Right hindlimb (tissue), 1 donor: ENCODE results near the gene ERICH6.
A peak's percentile ranks its signal among the peaks of the same experiment; 100 is the strongest.

Experiments used
- DNase-seq: peaks from one replicate; pipeline ENCODE4 v3.0.0-alpha.2; 2018

Gene ERICH6

DNA sequence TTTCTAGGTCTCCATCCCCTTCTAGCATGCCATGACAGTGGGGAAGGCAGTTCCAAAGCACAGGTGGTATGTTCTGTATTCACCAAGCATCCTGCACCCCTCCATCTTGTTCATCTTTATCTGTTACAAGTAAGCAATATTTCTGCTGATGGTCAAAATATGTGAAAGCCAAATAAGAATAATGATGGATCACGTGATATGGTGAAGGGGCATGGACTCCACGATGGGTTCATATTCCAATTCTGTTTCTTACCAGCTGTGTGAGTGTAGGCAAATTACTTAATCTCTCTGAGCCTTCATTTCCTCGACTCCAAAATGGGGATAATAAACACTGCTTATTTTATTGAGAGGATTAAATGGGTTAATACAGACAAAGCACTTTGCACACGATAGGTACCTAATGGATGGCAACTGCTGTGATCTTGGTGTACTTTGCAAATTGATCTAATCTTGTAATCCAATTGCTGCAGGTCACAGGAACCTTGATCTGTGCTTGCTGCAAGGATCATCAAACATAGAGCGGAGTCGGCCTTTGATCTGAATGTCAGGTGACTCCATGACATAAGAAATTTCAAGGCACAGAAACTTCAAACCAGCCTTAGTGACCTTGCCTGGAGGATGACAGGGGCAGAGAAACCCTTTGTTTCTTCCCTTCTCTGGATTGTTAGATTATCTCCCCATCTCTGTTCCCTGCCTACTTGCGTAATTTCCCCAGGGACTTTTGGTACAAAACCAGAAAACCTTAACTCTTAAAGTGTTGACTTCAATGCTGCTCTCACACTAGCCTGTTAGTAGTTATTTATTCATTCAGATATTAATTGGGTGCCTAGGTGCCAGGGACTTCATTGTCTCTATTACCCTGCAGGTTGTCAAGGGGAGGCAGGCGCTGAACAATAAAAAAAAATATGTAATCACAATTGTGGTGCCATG lies 33.4 kb upstream of the ERICH6 start:
- DNase-seq: no peak

DNA sequence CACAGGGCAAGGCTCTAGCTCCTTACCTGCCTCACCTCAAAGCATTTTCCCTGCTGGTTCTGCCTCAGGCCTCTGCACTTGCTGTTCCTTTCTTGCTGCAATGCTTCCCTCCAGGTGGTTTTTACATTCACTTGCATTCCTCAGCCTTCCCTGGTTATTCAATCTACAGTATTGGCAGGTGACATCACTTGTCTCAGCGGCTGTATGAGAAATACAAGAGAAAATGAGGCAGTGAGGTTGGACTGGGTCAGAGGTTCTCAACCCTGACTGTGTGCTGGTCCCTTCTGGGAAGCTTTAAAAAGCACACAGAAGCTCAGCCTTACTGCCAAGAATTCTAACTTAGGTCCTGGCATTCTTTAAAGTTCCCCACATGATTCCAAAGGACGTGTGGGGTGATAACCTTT lies 32.6 kb upstream of the ERICH6 start:
- no peak for DNase-seq

DNA sequence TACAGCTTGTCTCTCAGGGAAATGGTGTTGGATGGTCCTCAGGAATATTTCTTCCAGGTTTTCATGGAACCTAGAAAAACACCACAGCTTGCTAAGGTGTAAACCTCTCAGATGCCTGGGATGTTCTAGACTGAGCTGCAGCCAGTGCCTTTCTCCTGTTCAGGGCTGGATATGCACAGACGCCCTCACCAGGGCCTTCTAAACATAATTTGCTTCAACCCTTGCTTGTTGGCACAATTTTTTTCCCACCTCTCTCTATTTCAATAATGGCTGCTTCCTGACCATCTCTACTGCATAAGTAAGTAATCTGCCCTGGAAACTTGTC lies 31.0 kb upstream of the ERICH6 start:
- no peak for DNase-seq

DNA sequence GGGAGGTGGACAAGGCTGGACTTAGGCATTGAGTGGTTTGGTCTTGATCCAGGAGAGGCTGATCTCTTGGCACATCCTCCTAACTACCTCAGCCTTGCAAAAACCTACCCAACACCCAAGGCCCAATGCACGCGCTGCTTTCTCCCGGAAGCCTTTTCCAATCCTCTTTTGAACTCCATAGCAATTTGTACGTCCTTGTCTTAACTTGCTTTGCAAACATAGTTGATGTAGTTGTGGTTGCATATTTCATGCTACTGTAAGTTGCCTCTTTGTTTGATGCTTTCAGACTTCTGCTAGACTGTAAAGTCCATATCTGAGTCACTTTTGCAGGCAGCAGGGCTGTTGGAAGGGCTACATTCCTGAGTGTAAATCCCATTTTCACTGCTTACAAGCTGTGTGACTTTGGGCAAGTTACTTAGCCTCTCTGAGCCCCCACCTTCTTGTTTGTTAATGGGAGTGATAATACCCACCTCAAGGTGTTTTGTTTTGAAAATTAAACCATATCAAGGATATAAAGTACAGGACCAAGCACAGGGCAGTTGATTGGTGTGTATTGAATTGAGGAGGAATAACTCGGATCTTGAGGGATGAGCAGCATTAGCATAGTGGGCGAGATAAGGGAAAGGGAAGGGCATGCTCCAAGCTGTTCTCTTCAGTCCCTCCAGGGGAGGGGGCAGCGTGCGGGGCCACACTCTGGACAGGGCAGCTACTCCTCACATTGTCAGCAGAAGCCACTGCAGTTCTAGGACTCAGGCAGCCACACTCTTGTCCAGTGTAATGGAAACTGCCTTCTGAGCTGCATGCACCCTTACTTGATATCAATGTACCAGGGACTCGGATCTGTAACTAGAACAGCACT lies 30.4 kb upstream of the ERICH6 start:
- no peak for DNase-seq

DNA sequence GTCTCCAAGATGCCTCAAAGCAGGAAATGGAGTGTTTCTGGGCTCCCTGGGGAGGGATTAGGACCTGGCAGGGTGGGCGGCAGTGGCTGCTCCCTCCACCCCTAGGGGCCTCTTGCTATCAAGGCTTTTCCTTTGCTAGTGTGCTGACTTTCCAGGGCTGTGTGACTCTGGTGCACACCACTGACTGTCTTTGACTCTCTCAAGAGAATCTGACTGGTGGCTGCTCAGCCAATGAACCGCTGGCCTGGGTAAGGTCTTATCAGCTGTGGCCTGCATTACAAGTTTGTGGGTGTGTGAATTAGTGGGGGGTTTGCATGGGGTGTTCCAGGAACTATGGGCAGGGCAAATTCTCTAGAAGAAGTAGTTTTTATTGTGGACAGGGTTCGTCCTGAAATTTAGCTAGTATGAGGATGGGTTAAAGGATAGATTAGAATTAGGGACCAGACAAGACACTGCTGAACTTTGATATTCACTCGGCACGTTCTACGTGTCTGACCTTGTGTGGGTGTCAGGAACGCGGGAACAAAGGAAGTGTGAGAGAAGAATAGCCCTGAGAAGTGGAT lies 29.7 kb upstream of the ERICH6 start:
- DNase-seq: no peak

DNA sequence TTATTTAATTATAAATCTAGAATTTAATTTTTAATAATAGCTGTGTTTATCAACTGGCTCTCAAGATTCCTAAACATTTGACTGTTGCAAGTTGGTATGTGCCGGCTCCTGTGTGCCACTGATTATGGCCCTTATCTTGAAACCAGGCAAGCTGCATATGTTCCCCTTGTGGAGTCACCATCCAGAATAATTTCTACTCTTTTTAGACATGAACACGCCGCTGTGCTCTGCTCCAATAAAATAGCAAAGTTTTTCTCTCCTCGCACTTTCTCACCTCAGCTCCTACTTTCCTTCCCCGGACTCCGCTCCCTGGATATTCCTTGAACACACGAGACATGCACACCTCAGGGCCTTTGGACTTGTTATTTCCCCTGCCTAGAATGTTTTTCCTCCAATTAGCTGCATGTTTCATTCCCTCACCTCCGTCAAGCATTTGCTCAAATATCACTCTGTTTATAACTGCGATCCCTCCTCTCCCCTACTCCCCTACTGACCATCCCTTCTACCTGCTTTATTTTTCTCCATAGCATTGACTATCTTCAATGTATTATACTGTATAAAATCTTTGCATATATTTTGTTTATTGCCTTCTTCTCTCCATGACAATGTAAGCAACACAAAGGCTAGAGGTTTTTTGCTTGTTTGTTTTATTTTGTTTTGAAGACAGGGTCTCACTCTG lies 26.1 kb upstream of the ERICH6 start:
- DNase-seq: no peak

DNA sequence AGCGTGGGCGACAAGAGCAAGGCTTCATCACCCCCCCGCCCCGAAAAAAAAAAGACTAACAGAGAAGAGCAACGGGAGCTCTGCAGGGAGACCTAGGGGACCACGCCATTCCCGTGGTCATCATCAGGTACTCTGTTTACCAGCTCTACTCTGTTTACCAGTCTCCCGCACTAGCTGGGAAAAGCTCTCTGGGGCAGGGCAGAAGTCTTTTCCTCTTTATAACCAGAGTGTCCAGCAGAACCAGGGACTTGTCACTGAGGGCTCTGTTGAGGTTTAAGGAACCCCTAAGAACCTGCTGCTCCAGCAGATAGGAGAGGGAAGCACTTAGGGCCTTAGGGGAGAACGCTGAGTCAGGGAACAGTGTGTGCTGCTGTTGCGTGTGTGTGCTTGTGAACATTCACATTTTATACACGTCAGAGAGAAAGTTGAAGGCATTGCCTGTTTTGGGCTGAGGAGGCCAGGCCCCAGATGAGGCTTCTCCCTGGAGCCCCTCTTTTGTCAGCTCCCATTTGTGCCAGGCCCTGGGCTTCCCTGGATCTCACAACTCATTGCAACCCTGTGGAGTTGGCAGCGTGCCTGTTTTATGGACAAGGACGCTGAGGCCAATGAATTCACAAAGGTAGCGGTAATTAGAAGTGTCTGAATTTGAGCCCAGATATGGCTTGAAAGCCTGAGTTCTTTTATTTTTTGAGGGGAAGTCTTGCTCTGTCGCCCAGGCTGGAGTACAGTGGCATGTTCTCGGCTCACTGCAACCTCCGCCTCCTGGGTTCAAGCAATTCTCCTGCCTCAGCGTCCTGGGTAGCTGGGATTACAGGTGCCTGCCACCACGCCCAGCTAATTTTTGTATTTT lies 24.2 kb upstream of the ERICH6 start:
- DNase-seq: no peak

DNA sequence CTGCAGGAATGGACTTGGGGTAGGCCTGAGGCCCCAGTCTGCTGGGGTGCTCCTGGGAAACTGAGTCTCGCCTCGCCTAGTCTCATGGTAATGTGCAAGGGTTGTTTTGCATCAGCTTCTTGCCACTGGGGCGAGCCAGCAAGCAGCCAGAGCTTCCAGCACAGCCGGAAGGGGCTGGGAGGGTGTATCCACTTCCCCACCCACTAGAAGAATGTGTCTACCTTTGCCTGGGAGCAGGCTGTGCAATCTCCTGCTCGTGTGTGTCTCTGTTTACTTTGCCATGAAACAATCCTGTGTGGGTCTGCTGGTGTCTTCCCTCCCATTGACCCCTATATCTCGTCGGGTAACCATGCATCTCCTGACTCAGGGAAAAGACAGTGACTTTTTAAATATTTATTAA lies 21.8 kb upstream of the ERICH6 start:
- no peak for DNase-seq

DNA sequence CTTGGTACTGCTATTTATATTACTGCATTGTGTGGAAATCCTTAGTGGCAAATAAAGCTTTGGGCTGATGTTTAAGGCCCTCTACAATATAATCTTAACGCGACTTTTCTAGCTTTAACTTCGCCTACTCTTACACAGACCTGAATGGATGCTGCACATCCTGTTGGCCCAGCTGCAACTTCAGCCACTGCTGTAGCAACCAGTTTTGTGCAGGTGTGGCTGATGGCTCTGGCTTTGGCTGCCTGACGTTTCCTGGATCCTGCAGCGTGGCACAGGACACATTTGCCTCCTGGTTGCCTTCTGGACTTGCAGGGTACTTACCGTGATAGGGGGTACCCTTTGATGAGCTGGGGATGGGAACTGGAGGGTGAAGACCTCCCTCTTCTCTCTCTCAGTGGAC lies 20.2 kb upstream of the ERICH6 start:
- DNase-seq: no peak

DNA sequence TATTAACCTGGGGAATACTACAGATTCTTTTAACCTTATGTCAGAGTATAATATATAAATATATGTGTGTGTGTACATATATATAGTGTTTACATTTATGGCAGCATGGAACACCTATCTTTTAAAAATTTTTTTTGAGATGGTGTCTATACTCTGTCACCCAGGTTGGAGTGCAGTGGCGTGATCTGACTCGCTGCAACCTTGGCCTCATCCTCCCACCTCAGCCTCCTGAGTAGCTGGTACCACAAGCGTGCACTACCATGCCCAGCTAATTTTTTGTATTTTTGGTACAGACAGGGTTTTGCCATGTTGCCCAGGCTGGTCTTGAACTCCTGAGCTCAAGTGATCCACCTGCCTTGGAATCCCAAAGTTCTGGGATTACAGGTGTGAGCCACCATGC lies 18.5 kb upstream of the ERICH6 start:
- no peak for DNase-seq

DNA sequence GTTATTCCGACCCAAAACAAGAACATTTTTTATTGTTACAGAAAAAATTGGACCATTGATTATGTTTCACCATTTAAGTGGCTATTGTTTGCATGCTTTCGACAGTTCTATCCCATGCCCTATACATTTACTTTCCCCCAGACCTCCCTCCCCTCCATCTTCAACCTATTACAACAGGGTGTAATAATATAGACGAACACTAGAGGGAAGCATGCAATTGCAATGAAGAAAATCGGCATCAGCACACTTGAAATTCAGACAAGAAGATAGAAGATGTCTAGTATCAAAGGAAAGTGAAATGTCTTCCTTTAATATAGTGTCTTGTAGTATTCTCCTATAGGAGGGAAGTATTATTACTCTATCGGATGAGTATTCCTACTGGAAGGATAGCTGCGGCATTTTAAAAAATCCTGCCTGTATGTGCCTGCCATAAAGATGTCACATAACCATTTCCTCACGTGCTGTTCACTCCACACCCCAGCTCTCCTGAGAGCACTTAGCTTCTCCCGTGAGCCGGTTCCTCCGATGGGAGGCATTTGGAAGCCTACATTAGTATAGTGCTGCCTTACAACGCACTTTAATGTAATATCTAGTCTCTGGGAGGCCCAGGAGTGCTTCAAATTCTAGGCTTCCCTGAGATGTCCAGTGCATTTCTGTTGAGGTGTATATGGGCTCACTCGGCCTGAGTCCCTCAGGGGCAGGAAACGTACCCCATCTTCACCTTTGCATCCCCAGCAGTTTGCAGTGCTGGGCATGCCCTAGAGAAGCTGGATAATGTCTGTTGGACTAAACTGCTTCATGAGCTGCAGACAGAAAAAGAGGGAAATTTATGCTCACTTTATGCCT lies 17.8 kb upstream of the ERICH6 start:
- no peak for DNase-seq

DNA sequence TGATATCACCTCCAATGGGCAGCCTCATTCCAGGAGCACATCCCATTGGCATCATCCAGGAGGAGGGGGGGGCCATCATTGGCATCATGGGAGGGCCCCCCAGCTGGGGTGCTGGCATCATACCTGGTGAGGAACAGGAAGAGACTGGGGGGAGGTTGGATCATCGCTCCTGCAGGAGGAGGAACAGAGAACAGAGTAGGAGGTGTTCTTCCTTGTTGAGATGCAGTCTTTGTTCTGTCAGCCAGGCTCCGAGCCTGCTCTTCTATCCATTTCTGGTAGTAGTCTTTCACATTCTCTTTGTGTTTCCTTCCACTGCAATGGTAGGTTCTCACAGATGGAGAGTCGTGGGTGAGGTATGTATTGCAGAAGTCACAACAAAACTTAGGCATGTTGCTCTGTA lies 16.7 kb upstream of the ERICH6 start:
- DNase-seq: no peak

DNA sequence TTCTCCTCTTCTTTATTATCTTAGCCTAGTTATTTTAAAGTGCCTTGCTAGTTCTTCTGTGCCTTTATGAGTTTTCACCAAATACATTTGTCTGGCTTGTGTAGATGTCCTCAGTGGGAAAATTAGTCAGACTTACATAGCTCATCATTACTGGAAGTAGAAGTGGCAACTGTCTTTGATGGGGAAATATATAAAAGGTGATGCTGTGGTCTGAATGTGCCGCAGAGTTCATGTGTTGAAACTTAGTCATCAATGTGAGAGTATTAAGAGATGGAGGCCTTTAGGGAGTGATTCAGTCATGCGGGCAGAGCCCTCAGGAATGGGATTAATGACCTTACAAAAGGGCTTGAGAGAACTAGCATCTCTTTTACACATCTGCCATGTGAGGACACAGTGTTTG lies 6.4 kb upstream of the ERICH6 start:
- no peak for DNase-seq

DNA sequence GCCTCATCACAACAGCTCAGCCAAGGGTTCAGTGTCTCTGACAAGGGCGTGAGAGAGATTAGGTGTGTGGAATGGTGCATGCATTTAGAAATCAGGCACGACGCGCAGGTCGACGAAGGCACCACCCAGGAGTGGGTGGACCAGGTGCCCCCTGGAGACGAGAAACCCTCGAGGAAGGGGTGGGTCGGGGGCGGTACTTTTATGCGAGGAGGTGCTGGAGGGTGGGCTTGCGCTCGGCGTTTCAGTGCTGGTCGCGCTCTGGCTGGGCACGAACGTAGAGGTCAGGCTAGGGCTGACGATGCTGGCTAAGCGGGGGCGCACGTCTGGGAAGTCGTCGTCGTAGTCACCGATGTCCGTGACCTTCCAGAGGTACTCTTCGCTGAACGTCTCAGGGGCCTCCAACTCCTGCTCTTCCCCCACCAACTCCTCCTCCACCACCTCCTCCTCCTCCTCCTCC lies 393 bp downstream of the ERICH6 start:
- peak; percentile 75 for DNase-seq

DNA sequence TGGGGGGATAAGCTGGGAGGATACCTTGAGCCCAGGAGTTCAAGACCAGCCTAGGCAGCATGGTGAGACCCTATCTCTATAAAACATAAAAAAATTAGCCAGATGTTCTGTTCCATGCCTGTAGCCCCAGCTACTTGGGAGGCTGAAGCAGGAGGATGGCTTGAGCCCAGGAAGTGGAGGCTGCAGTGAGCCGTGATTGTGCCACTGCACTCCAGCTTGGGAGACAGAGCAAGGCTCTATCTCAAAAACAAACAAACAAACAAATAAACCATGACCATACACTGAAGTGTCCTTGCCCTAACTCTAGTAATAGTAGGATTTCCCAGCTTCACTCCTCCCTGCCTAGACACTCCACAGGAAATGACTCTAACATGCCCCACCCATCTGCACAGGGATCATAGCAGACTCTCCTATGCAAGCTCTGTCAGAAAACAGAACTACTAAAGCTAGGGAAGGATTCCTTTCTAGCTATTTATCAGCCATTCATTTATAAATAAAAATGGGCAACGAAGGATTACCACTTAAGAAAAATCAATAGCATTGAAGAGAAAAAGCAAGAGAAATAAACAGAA lies 4.6 kb downstream of the ERICH6 start:
- DNase-seq: no peak

DNA sequence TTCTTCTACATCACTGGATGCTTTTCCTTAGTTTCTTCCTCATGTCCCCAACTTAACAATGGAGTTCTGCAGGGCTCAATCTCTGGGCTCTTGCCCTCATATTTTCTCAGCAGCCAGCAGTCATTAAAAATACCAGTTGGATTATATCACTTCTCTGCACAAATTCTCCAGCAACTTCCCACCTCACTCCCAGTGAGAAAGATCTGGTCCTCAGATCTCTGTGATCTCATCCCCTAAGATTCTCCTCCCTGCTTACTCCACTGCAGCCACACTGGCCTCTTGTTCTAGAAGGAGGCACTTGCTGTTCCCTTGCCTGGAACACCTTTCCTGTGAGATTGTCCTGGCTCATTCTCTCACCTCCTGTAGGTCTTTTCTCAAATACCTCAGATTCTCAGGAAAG lies 6.1 kb downstream of the ERICH6 start:
- no peak for DNase-seq

DNA sequence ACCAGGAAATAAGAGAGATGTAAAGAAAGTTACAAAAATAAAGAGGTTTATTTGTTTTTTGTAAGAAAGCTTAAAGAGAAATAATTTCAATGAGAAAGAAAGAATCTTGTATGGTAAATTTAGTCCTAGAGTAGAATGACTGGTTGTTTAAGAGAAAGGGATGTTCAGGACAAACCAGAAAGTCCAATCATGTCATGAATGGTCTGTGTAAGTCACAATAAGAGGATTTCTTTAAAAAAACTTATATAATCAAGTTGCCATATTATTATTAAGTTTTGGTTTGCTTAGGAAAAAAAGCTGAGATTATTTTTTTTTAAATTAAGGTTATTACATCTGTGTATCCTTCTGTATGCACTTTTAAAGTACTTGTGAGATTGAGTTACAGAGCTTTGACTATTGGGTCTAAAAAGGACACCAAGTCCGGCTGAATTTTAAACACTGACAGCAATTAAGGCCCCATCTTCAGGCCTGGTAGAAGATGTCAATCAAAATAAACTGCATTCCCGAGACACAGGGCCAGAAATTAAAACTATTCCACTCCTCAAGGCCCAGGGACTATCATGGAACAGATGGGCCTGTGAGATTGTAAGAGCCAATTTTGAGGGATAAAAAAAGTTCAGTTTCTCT lies 12.2 kb downstream of the ERICH6 start:
- no peak for DNase-seq

DNA sequence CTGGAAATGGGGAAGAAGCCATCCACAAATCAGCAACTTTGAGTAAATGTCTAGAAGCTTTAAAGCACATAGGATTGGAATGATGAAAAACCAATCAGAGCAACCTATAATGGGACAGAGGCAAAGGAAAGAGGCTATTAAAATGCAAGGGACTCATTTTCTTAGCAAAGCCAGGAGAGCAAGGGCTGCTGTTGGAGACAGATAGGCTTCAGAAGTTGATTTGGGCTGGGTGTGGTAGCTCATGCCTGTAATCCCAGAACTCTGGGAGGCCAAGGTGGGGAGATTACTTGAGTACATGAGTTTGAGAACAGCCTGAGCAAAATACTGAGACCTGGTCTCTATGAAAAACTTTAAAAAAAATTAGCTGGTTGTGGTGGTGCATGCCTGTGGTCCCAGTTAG lies 16.1 kb downstream of the ERICH6 start:
- no peak for DNase-seq

DNA sequence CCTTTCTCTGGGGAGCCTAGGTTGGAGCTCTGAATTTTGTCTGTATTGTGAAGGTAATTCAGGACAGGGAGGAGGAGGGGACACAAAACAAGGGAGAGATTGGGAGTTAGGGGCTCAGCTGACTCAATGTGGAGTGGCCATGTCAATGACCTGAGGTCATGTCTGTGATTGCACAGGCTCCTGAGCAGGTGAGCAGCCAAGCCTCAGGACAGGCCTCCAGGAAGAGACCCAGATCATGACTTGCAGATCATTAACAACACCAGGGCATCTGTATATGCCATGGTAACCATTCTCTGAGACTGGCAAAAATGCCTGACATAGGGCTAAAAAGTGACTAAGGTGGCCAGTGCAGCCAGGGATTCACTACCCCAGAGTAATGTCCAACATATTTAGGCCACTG lies 20.9 kb downstream of the ERICH6 start:
- no peak for DNase-seq

DNA sequence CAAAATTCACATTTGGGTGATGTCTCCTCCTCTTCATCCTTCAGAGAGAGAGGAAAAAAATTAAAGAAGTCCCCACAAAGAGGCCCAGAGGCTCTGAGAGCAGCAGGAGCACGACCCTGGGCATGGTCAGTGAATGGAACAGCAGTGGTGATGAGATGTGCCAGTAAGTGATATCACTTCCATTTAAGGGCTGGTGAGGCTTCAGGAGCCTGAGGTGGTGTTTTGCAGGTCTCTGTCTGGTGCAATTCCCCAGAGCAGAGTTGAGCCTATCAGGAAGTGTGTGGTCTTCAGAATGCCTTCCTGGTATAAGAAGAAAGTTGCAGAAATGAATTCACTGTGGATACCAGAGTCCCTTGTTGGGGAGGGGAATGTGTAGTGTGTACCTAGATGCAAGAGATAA lies 21.4 kb downstream of the ERICH6 start:
- DNase-seq: no peak
